H9 (cell line): Measurements from ENCODE around the gene CDK8. TPM values are rescaled to one million over a fixed set of nuclear protein-coding genes. Genes with fewer than 3 reads are reported as not detected.

Source experiments
- DNase-seq: peaks from one replicate; pipeline ENCODE4 v3.0.0-alpha.2; 2017
- H2AFZ ChIP-seq: one replicate; pipeline ENCODE4 v1.6.1; 2013; ENCODE audit warnings: mild to moderate bottlenecking, low read length, control low read depth, moderate library complexity
- H2AK5ac ChIP-seq: 2 replicates; pipeline ENCODE4 v1.6.1; 2013; ENCODE audit warnings: low read length, control low read depth, mixed read lengths; ENCODE audit not compliant: insufficient read length
- H2BK120ac ChIP-seq: one replicate; pipeline ENCODE4 v1.6.1; 2013; ENCODE audit warnings: low read depth, mild to moderate bottlenecking, low read length, control low read depth, inconsistent platforms; ENCODE audit not compliant: poor library complexity, severe bottlenecking
- H2BK12ac ChIP-seq: 2 replicates; pipeline ENCODE4 v1.6.1; 2013; ENCODE audit warnings: low read length, control low read depth, mixed read lengths, low read depth; ENCODE audit not compliant: insufficient read length
- H2BK15ac ChIP-seq: 2 replicates; pipeline ENCODE4 v1.6.1; 2013; ENCODE audit warnings: low read depth, low read length, control low read depth
- H2BK20ac ChIP-seq: one replicate; pipeline ENCODE4 v1.6.1; 2013; ENCODE audit warnings: low read depth, mild to moderate bottlenecking, low read length, control low read depth, inconsistent platforms; ENCODE audit not compliant: poor library complexity, severe bottlenecking
- H2BK5ac ChIP-seq: 2 replicates; pipeline ENCODE4 v1.6.1; 2013; ENCODE audit warnings: low read length, control low read depth, mixed read lengths; ENCODE audit not compliant: insufficient read length
- H3K14ac ChIP-seq: 2 replicates; pipeline ENCODE4 v1.6.1; 2013; ENCODE audit warnings: low read length, control low read depth; ENCODE audit not compliant: insufficient read depth
- H3K18ac ChIP-seq: 2 replicates; pipeline ENCODE4 v1.6.1; 2013; ENCODE audit warnings: low read depth, mild to moderate bottlenecking, mixed read lengths, low read length, control low read depth; ENCODE audit not compliant: insufficient read length
- H3K23ac ChIP-seq: 2 replicates; pipeline ENCODE4 v1.6.1; 2013; ENCODE audit warnings: low read length, control low read depth, mixed read lengths, low read depth; ENCODE audit not compliant: insufficient read length
- H3K23me2 ChIP-seq: 2 replicates; pipeline ENCODE4 v1.6.1; 2013; ENCODE audit warnings: low read depth, mild to moderate bottlenecking, mixed read lengths, low read length, control low read depth; ENCODE audit not compliant: insufficient read length, poor library complexity, severe bottlenecking
- H3K27ac ChIP-seq: 2 replicates; pipeline ENCODE4 v1.5.1; 2013; ENCODE audit warnings: low read length, control low read depth, mixed read lengths, low read depth; ENCODE audit not compliant: insufficient read length
- H3K27me3 ChIP-seq: 2 replicates; pipeline ENCODE4 v1.6.1; 2013; ENCODE audit warnings: low read length, control low read depth, inconsistent platforms; ENCODE audit not compliant: insufficient read depth
- H3K4ac ChIP-seq: 2 replicates; pipeline ENCODE4 v1.6.1; 2013; ENCODE audit warnings: low read depth, mild to moderate bottlenecking, control low read depth, inconsistent platforms, low read length, moderate library complexity
- H3K4me1 ChIP-seq: 2 replicates; pipeline ENCODE4 v1.6.1; 2013; ENCODE audit warnings: low read length, control low read depth, inconsistent platforms; ENCODE audit not compliant: insufficient read depth
- H3K4me2 ChIP-seq: 2 replicates; pipeline ENCODE4 v1.6.1; 2013; ENCODE audit warnings: low read length, control low read depth, mixed read lengths; ENCODE audit not compliant: insufficient read length, insufficient read depth
- H3K56ac ChIP-seq: 2 replicates; pipeline ENCODE4 v1.6.1; 2013; ENCODE audit warnings: low read depth, mild to moderate bottlenecking, mixed read lengths, low read length, control low read depth; ENCODE audit not compliant: insufficient read length
- H3K79me1 ChIP-seq: 2 replicates; pipeline ENCODE4 v1.6.1; 2013; ENCODE audit warnings: low read depth, mild to moderate bottlenecking, moderate library complexity, low read length, control low read depth, inconsistent platforms; ENCODE audit not compliant: insufficient read depth, poor library complexity, severe bottlenecking
- H3K79me2 ChIP-seq: 2 replicates; pipeline ENCODE4 v1.6.1; 2013; ENCODE audit warnings: low read length, control low read depth, inconsistent platforms; ENCODE audit not compliant: insufficient read depth
- H3K9ac ChIP-seq: 2 replicates; pipeline ENCODE4 v1.6.1; 2013; ENCODE audit warnings: low read length, control low read depth, mixed read lengths; ENCODE audit not compliant: insufficient read length; ENCODE audit errors: extremely low read depth
- H3K9me3 ChIP-seq: one replicate; pipeline ENCODE4 v1.6.1; 2013; ENCODE audit warnings: low read depth, low read length, inconsistent platforms; ENCODE audit not compliant: control insufficient read depth
- H3T11ph ChIP-seq: one replicate; pipeline ENCODE4 v1.6.1; 2013; ENCODE audit warnings: mild to moderate bottlenecking, low read length, control low read depth, inconsistent platforms
- H4K20me1 ChIP-seq: one replicate; pipeline ENCODE4 v1.6.1; 2013; ENCODE audit not compliant: control insufficient read depth, insufficient read length, insufficient read depth
- H4K5ac ChIP-seq: 2 replicates; pipeline ENCODE4 v1.6.1; 2013; ENCODE audit warnings: low read depth, mild to moderate bottlenecking, mixed read lengths, low read length, control low read depth; ENCODE audit not compliant: insufficient read length
- H4K8ac ChIP-seq: replicated peaks from 2 replicates; pipeline ENCODE4 v1.6.1; 2013; ENCODE audit warnings: low read length, control low read depth, mixed read lengths, low read depth; ENCODE audit not compliant: insufficient read length
- H4K91ac ChIP-seq: 2 replicates; pipeline ENCODE4 v1.6.1; 2013; ENCODE audit warnings: low read depth, mild to moderate bottlenecking, moderate library complexity, mixed read lengths, low read length, control low read depth; ENCODE audit not compliant: insufficient read length
- H3K27ac Mint-ChIP-seq, 3 experiments: 2 replicates in 2 of 3; 3 replicates in 1 of 3; pipeline ENCODE4 v1.8.0; 2020 to 2021; ENCODE audit warnings: mixed read lengths in 3 of 3, mild to moderate bottlenecking in 1 of 3, moderate library complexity in 1 of 3
- H3K27me3 Mint-ChIP-seq: 2 replicates; pipeline ENCODE4 v1.8.0; 2021; ENCODE audit warnings: low read depth, mild to moderate bottlenecking, moderate library complexity, mixed read lengths
- H3K36me3 Mint-ChIP-seq, 3 experiments: 2 replicates in 2 of 3; 3 replicates in 1 of 3; pipeline ENCODE4 v1.8.0; 2020 to 2021; ENCODE audit warnings: low read depth in 3 of 3, mixed read lengths in 3 of 3; ENCODE audit not compliant: insufficient read depth in 1 of 3
- H3K4me1 Mint-ChIP-seq, 2 experiments: 2 replicates each; pipeline ENCODE4 v1.8.0; 2020; ENCODE audit warnings: mixed read lengths in 2 of 2
- H3K4me3 Mint-ChIP-seq, 2 experiments: 2 replicates in 1 of 2; 3 replicates in 1 of 2; pipeline ENCODE4 v1.8.0; 2020 to 2021; ENCODE audit warnings: mild to moderate bottlenecking in 2 of 2, mixed read lengths in 2 of 2, moderate library complexity in 1 of 2
- H3K9me3 Mint-ChIP-seq, 2 experiments: 2 replicates in 1 of 2; 3 replicates in 1 of 2; pipeline ENCODE4 v1.8.0; 2020; ENCODE audit warnings: mild to moderate bottlenecking in 2 of 2, mixed read lengths in 2 of 2, moderate library complexity in 1 of 2
- WGBS: extraction: QIAGEN DNeasy Blood & Tissue Kit; methylation state at CpG from one replicate; pipeline ENCODE4 v1.1.7; 2013; ENCODE audit warnings: missing lambda C conversion rate, low lambda C conversion rate, mixed read lengths; ENCODE audit not compliant: insufficient read length; ENCODE audit errors: extremely low coverage; 5-methylcytosine and 5-hydroxymethylcytosine counted together
- total RNA-seq: library from RNA; stranded (reverse); gene quantifications from 2 replicates; pipeline ENCODE4 v1.2.1, GENCODE V29; 2021
- TF ChIP-seq, protein P1 (sequence below): fragments of 200-600 bp; sonication (generic); conservative IDR thresholded peaks from 3 replicates; pipeline ENCODE4 v1.8.0; 2021; ENCODE audit warnings: antibody characterized with exemption, mild to moderate bottlenecking

The CDK8 gene
- total RNA-seq, 1 experiment from 2014 or later = 18.1 TPM

DNA sequence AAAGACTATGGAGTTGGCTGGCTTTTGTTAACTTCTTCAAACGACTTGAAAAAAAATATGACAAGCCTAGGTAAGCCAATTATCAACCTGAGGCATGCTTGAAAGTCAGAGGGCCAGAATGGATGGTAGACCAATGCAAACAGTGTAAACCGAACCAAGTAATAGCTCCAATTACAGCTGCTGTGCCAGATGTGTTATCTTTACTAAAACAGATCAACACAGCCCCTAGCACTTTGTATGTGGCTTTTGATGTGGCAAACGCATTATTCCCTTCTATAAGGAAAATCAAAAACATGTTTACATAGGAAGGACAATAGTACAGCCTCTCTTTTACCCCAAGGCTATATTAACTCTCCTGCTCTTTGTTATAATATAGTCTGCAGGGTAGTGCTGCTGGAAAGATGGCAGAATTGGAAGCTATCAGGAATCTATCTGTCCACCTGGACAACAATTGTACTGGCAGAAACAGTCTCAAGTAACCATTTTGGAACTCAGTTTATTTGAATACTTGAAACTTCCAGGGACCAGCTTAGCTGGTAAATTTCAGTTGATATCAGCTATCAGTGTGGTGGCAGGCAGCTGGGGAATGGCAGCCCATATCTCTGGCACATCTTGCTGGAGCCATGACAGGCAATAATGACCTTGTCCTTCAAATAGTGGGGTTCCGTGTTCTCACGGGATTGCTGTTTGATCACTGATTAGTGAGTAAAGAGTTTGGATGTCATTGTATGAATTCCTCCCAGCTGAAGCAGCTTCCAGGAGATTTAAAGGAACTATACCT, 159.2 kb downstream of the CDK8 start:
- no peaks in the 10 kb centered on the region for H3K79me2 ChIP-seq
- no peak overlapping the region for H2BK12ac ChIP-seq
- H3K23ac ChIP-seq = no peak overlapping the region
- no peak overlapping the region for H3K56ac ChIP-seq
- Mint-ChIP-seq H3K4me3 (no peak overlapping the region), H3K27me3 (no peaks in the 10 kb centered on the region; the same call in 1 of the 2 replicates), H3K4me1 (no peaks in the 10 kb centered on the region), H3K9me3 (peaks cover 5 to 8% of the 10 kb centered on the region in 2 experiments; a peak in 3 of 5 replicates), H3K36me3 (0 out of 7 replicates have a peak, but pooled peaks cover 0 to 4% (median 0%) of the 10 kb centered on the region in 3 experiments), H3K27ac (no peak overlapping the region)
- H2BK120ac ChIP-seq = no peak overlapping the region
- no peak overlapping the region for H2BK5ac ChIP-seq
- H4K8ac ChIP-seq = no peak overlapping the region
- no peak overlapping the region for H3T11ph ChIP-seq
- no peak overlapping the region for H3K4ac ChIP-seq
- H4K5ac ChIP-seq = no peak overlapping the region
- no peak overlapping the region for H3K27ac ChIP-seq
- H3K27me3 ChIP-seq = no peaks in the 10 kb centered on the region
- no peak overlapping the region for H2AK5ac ChIP-seq
- H3K18ac ChIP-seq = no peak overlapping the region
- H3K79me1 ChIP-seq = no peaks in the 10 kb centered on the region
- no peak overlapping the region for H3K14ac ChIP-seq
- TF ChIP-seq, protein P1, sequence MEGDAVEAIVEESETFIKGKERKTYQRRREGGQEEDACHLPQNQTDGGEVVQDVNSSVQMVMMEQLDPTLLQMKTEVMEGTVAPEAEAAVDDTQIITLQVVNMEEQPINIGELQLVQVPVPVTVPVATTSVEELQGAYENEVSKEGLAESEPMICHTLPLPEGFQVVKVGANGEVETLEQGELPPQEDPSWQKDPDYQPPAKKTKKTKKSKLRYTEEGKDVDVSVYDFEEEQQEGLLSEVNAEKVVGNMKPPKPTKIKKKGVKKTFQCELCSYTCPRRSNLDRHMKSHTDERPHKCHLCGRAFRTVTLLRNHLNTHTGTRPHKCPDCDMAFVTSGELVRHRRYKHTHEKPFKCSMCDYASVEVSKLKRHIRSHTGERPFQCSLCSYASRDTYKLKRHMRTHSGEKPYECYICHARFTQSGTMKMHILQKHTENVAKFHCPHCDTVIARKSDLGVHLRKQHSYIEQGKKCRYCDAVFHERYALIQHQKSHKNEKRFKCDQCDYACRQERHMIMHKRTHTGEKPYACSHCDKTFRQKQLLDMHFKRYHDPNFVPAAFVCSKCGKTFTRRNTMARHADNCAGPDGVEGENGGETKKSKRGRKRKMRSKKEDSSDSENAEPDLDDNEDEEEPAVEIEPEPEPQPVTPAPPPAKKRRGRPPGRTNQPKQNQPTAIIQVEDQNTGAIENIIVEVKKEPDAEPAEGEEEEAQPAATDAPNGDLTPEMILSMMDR = no peak
- no peak overlapping the region for H2BK20ac ChIP-seq
- no peaks in the 10 kb centered on the region for H3K4me1 ChIP-seq
- no CpG with 5 or more reads among the region's 5 CpGs for WGBS
- no peak overlapping the region for H3K4me2 ChIP-seq
- DNase-seq = no peak
- no peak overlapping the region for H2AFZ ChIP-seq
- H3K23me2 ChIP-seq = no peaks in the 10 kb centered on the region
- H4K91ac ChIP-seq = no peak overlapping the region
- no peaks in the 10 kb centered on the region for H4K20me1 ChIP-seq
- H3K9ac ChIP-seq = no peak overlapping the region
- H2BK15ac ChIP-seq = no peak overlapping the region
- H3K9me3 ChIP-seq = no peaks in the 10 kb centered on the region
